Lower leg skin (tissue), 3 donors: ENCODE data around the gene SRGAP1.

Source experiments
- POLR2A ChIP-seq, 2 donors: fragments of 450-650 bp; IDR thresholded peaks; one replicate each; pipeline ENCODE4 v1.6.1; 2016 to 2017; ENCODE audit warnings: antibody characterized with exemption in 2 of 2, mild to moderate bottlenecking in 1 of 2, moderate library complexity in 1 of 2
- TF ChIP-seq, protein P1 (sequence below), 3 donors: fragments of 450-650 bp; IDR thresholded peaks; one replicate each; pipeline ENCODE4 v1.5.1; 2016; ENCODE audit warnings: antibody characterized with exemption in 3 of 3, mild to moderate bottlenecking in 3 of 3, moderate library complexity in 2 of 3

DNA sequence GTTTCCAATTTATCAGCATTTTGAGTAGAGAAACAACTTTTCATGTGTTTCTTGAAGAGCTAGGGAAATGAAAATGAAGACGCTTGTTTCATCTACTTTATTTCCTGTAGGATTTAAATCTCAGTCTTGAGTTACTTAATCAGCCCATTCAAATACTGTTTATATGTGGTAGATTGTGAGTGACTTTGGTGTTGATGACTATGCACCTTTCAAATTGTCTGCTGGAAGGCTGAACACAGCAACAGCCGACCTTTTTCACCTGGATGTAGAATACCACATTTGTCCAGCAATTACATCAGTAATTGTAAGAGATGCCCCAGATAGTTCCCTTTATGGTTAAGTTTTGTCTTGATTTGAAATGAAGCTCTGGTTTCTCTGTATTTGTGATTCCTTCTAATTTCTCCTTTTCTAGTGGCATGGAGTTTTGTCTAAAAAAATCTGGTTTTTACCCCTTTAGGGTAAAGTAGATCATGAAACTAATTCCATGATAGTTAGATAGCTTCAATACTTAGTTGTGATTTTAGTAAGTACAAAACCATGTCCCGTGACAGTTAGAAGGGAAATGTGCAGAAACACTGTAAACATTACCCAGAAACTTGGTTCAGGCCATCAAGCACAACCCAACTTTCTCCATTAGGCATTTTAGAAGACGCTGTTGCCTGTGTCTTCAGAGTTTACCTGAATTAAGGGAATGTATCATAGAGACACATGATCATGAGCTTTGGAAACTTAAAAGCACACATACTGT, 165.0 kb downstream of the SRGAP1 start:
- TF ChIP-seq, protein P1, sequence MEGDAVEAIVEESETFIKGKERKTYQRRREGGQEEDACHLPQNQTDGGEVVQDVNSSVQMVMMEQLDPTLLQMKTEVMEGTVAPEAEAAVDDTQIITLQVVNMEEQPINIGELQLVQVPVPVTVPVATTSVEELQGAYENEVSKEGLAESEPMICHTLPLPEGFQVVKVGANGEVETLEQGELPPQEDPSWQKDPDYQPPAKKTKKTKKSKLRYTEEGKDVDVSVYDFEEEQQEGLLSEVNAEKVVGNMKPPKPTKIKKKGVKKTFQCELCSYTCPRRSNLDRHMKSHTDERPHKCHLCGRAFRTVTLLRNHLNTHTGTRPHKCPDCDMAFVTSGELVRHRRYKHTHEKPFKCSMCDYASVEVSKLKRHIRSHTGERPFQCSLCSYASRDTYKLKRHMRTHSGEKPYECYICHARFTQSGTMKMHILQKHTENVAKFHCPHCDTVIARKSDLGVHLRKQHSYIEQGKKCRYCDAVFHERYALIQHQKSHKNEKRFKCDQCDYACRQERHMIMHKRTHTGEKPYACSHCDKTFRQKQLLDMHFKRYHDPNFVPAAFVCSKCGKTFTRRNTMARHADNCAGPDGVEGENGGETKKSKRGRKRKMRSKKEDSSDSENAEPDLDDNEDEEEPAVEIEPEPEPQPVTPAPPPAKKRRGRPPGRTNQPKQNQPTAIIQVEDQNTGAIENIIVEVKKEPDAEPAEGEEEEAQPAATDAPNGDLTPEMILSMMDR (IDR thresholded peaks at IDR 0.05), result no peak
- no peak for TF ChIP-seq POLR2A (IDR thresholded peaks at IDR 0.05)
